A549 treated with Mapracorat at 1 μM for 4 hours (cell line): Measurements from ENCODE around the gene GULP1. TPM values are rescaled to one million over a fixed set of nuclear protein-coding genes. Genes with fewer than 3 reads are reported as not detected.

ENCODE experiments used
- total RNA-seq: library from RNA; stranded (reverse); fragments of 200-300 nt; extraction: Qiagen RNA extraction; gene quantifications from 5 replicates; pipeline ENCODE4 v1.2.3, GENCODE V29; 2022

GULP1 gene
- 25.8 to 41.3 TPM (median 29.9 TPM) in 5 replicates for total RNA-seq

GRCh38 chr2:188291617-188292347 lies at the start of gene GULP1:
GULP1 (plus strand) TSS chr2:188291874; CDS start chr2:188477703, 185,829 bp downstream.

